Prostate gland (tissue), 2 donors: ENCODE measurements around the gene DOLK.

Experiments used
- POLR2A ChIP-seq: fragments of 450-650 bp; IDR thresholded peaks from one replicate; pipeline ENCODE4 v1.6.1; 2016; ENCODE audit warnings: antibody characterized with exemption, mild to moderate bottlenecking
- POLR2AphosphoS5 ChIP-seq: sonication (generic); formaldehyde crosslinking; IDR thresholded peaks from one replicate; pipeline ENCODE4 v1.6.1; 2017; ENCODE audit warnings: antibody characterized with exemption
- TF ChIP-seq, protein P1 (sequence below), 4 experiments: fragments of 200-600 bp in 2 of 4; fragments of 450-650 bp in 2 of 4; sonication (generic) in 2 of 4; IDR thresholded peaks; 1 replicate in 3 of 4; 2 replicates in 1 of 4; pipeline ENCODE4 v1.5.1; 2016 to 2019; ENCODE audit warnings: antibody characterized with exemption in 4 of 4, mild to moderate bottlenecking in 2 of 4, moderate library complexity in 2 of 4

DNA sequence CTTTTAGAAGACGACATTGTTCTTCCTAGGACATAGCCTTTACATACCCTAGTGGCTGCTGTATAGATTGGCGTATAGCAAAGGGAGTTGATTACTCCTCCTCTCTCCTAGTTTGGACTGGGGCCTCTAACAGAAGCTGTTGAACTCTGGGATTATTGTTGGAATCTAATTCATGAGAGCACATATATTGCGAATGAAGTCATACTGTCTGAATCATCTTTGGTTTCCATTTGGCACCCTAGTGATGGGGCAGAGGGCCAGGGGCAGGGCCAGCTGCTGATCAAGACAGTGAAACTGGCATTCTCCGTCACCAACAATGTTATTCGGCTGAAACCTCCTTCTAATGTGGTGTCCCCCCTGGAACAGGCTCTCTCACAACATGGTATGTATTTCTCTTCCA, 40.4 kb upstream of the DOLK start:
- TF ChIP-seq, protein P1, sequence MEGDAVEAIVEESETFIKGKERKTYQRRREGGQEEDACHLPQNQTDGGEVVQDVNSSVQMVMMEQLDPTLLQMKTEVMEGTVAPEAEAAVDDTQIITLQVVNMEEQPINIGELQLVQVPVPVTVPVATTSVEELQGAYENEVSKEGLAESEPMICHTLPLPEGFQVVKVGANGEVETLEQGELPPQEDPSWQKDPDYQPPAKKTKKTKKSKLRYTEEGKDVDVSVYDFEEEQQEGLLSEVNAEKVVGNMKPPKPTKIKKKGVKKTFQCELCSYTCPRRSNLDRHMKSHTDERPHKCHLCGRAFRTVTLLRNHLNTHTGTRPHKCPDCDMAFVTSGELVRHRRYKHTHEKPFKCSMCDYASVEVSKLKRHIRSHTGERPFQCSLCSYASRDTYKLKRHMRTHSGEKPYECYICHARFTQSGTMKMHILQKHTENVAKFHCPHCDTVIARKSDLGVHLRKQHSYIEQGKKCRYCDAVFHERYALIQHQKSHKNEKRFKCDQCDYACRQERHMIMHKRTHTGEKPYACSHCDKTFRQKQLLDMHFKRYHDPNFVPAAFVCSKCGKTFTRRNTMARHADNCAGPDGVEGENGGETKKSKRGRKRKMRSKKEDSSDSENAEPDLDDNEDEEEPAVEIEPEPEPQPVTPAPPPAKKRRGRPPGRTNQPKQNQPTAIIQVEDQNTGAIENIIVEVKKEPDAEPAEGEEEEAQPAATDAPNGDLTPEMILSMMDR (IDR thresholded peaks at IDR 0.05), result no peak
- TF ChIP-seq POLR2A (no peak), POLR2AphosphoS5 (no peak)
